GM18520 (cell line): ENCODE results near the gene CERS2.
A peak's percentile ranks its signal among the peaks of the same experiment; 100 is the strongest.
"Not testable (repeated sequence)": the region's sequence is repeated elsewhere in the genome, so short reads cannot be mapped to it uniquely, and the experiment has no call there.

ENCODE experiments used
- ATAC-seq: cut with Tn5 transposase; IDR thresholded peaks from one replicate; pipeline ENCODE4 v1.9.1; 2021; ENCODE audit not compliant: unreplicated experiment

CERS2 gene

GRCh38 chr1:150971583-150972416 is 2.8 kb downstream of the CERS2 start:
- no peak for ATAC-seq

- ATAC-seq, result no peak
Measured at GRCh38 chr1:150970808-150971582, 3.6 kb downstream of the CERS2 start.

- ATAC-seq, result no peak
Measured at GRCh38 chr1:150969626-150970025, 5.0 kb downstream of the CERS2 start.

GRCh38 chr1:150968491-150968890 is 6.1 kb downstream of the CERS2 start:
- no peak for ATAC-seq

- no peak for ATAC-seq
Measured at GRCh38 chr1:150967936-150968335, 6.7 kb downstream of the CERS2 start.

GRCh38 chr1:150966011-150966410 is 8.6 kb downstream of the CERS2 start:
- no peak for ATAC-seq

- ATAC-seq, result no peak
Measured at GRCh38 chr1:150965605-150966004, 9.0 kb downstream of the CERS2 start.

GRCh38 chr1:150964164-150964489 is 10.5 kb downstream of the CERS2 start:
- no peak for ATAC-seq

GRCh38 chr1:150963321-150964163 is 11.1 kb downstream of the CERS2 start:
- no peak for ATAC-seq

- ATAC-seq, result no peak
Measured at GRCh38 chr1:150961756-150962155, 12.9 kb downstream of the CERS2 start.

- ATAC-seq, result no peak
Measured at GRCh38 chr1:150960646-150961045, 14.0 kb downstream of the CERS2 start.

GRCh38 chr1:150957666-150958065 is 17.0 kb downstream of the CERS2 start:
- no peak for ATAC-seq

- no peak for ATAC-seq
Measured at GRCh38 chr1:150955280-150955679, 19.4 kb downstream of the CERS2 start.

- ATAC-seq, result no peak
Measured at GRCh38 chr1:150954708-150955107, 19.9 kb downstream of the CERS2 start.

GRCh38 chr1:150944856-150945255 is 29.8 kb downstream of the CERS2 start:
- ATAC-seq, result no peak

GRCh38 chr1:150931773-150932172 is 42.9 kb downstream of the CERS2 start:
- no peak for ATAC-seq

GRCh38 chr1:150928775-150929174 is 45.9 kb downstream of the CERS2 start:
- ATAC-seq, result not testable (repeated sequence)

- no peak for ATAC-seq
Measured at GRCh38 chr1:150928286-150928685, 46.3 kb downstream of the CERS2 start.

- no peak for ATAC-seq
Measured at GRCh38 chr1:150927624-150928023, 47.0 kb downstream of the CERS2 start.

GRCh38 chr1:150926097-150926741 is 48.4 kb downstream of the CERS2 start, which contains the start of gene SETDB1:
Gene SETDB1, plus strand, starts transcription at chr1:150926363. Its CDS starts 1,352 bp downstream, at chr1:150927715.
- ATAC-seq, result peak; percentile 81

GRCh38 chr1:150925080-150925479 is 49.6 kb downstream of the CERS2 start:
- ATAC-seq, result no peak
